Lower leg skin (tissue), 4 donors: ENCODE results near the gene THSD7B. TPM values are rescaled to one million over a fixed set of nuclear protein-coding genes. Genes with fewer than 3 reads are reported as not detected.
"Not testable (repeated sequence)": the region's sequence is repeated elsewhere in the genome, so short reads cannot be mapped to it uniquely, and the experiment has no call there.

Experiments used
- DNase-seq, 2 donors: peaks; one replicate each; pipeline ENCODE4 v3.0.0-alpha.2; 2019; ENCODE audit warnings: low spot score in 2 of 2
- H3K4me3 ChIP-seq: fragments of 200-600 bp; sonication (generic); 2 replicates; pipeline ENCODE4 v1.5.1; 2017; ENCODE audit warnings: mild to moderate bottlenecking, low read depth; ENCODE audit not compliant: poor library complexity, severe bottlenecking
- POLR2A ChIP-seq, 2 donors: fragments of 450-650 bp; IDR thresholded peaks; one replicate each; pipeline ENCODE4 v1.6.1; 2016 to 2017; ENCODE audit warnings: antibody characterized with exemption in 2 of 2, mild to moderate bottlenecking in 1 of 2, moderate library complexity in 1 of 2
- WGBS, 2 donors: methylation state at CpG; one replicate each; pipeline ENCODE4 v1.1.5; 2018; 5-methylcytosine and 5-hydroxymethylcytosine counted together
- intact Hi-C: fragments of 100-400 bp; cut with DNase I; formaldehyde crosslinking; loops from one replicate; pipeline ENCODE4 v1.15.0; 2023; ENCODE audit warnings: low total_unique reads
- total RNA-seq, 4 donors: library from RNA; depleted of rRNA; stranded (reverse); fragments of >200 nt; gene quantifications; one replicate each; pipeline ENCODE4 v1.1.0, GENCODE V29; 2016
- TF ChIP-seq, protein P1 (sequence below), 3 donors: fragments of 450-650 bp; IDR thresholded peaks; one replicate each; pipeline ENCODE4 v1.5.1; 2016; ENCODE audit warnings: antibody characterized with exemption in 3 of 3, mild to moderate bottlenecking in 3 of 3, moderate library complexity in 2 of 3

THSD7B gene
- total RNA-seq, 4 donors from 2014 or later, result not detected

DNA sequence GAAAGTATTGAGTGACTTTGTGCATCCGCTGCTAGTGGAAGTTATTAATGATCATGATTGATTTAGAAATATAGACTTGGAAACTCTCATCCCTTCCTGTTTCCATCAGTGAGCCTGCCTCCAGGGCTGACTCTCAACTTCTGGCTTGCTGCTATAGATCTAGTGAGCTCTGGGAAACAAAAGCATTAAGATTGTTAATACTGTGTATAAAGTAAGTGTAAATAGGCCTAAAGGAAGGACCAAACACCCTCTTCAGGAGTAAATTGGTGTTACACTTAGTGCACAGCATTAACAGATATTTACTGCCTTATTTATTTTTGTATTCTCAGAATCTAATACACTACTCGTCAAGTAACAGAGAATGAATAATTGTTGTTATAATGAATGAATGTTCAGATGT is 285.6 kb downstream of the THSD7B start:
- DNase-seq, result no peak
- no peak for TF ChIP-seq POLR2A (IDR thresholded peaks at IDR 0.05)
- TF ChIP-seq, protein P1, sequence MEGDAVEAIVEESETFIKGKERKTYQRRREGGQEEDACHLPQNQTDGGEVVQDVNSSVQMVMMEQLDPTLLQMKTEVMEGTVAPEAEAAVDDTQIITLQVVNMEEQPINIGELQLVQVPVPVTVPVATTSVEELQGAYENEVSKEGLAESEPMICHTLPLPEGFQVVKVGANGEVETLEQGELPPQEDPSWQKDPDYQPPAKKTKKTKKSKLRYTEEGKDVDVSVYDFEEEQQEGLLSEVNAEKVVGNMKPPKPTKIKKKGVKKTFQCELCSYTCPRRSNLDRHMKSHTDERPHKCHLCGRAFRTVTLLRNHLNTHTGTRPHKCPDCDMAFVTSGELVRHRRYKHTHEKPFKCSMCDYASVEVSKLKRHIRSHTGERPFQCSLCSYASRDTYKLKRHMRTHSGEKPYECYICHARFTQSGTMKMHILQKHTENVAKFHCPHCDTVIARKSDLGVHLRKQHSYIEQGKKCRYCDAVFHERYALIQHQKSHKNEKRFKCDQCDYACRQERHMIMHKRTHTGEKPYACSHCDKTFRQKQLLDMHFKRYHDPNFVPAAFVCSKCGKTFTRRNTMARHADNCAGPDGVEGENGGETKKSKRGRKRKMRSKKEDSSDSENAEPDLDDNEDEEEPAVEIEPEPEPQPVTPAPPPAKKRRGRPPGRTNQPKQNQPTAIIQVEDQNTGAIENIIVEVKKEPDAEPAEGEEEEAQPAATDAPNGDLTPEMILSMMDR (IDR thresholded peaks at IDR 0.05), result no peak
- WGBS, 2 donors, result 68 to 72% methylated on average over 2 of the region's 2 CpGs
- intact Hi-C loops, result no loop called here
- H3K4me3 ChIP-seq, result no peak overlapping the region

GRCh38 chr2:137051778-137052398 is 286.5 kb downstream of the THSD7B start:
- WGBS, 2 donors, result 21 to 42% methylated on average over 2 of the region's 2 CpGs
- H3K4me3 ChIP-seq, result no peak overlapping the region
- intact Hi-C loops, result no loop called here

DNA sequence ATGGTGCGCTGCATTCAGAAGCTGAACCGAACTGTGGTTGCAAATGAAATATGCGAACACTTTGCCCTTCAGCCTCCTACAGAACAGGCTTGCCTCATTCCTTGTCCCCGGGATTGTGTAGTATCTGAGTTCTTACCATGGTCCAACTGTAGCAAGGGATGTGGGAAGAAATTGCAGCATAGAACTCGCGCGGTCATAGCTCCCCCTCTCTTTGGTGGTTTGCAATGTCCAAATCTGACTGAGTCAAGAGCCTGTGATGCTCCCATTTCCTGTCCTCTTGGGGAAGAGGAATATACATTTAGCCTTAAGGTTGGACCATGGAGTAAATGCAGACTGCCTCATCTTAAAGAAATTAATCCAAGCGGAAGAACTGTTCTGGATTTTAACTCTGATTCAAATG is 291.4 kb downstream of the THSD7B start:
- intact Hi-C loops, result no loop called here
- no peak for DNase-seq
- WGBS, 2 donors, result 95 to 96% methylated on average over 8 of the region's 8 CpGs
- no peak overlapping the region for H3K4me3 ChIP-seq
- TF ChIP-seq POLR2A (IDR thresholded peaks at IDR 0.05), result no peak
- TF ChIP-seq, protein P1 (IDR thresholded peaks at IDR 0.05), result no peak

More at GRCh38 chr2:137051778-137052398, 286.5 kb downstream of the THSD7B start:
- TF ChIP-seq, protein P1 (IDR thresholded peaks at IDR 0.05), result no peak
- no peak for DNase-seq

DNA sequence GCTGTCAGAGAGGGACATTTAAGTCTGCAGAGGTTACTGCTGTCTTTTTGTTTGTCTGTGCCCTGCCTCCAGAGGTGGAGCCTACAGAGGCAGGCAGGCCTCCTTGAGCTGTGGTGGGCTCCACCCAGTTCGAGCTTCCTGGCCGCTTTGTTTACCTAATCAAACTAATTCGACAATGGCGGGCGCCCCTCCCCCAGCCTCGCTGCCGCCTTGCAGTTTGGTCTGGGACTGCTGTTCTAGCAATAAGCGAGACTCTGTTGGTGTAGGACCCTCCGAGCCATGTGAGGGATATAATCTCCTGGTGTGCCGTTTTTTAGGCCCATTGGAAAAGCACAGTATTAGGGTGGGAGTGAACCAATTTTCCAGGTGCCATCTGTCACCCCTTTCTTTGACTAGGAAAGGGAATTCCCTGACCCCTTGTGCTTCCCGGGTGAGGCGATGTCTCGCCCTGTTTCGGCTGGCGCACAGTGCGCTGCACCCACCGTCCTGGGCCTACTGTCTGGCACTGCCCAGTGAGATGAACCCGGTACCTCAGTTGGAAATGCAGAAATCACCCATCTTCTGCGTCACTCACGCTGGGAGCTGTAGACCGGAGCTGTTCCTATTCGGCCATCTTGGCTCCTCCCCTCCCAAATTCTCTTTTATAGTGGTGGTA is 310.9 kb downstream of the THSD7B start:
- H3K4me3 ChIP-seq, DNase-seq, intact Hi-C loops: not testable (repeated sequence)
- WGBS, 2 donors, result 94 to 96% methylated on average over 22 of the region's 22 CpGs

DNA sequence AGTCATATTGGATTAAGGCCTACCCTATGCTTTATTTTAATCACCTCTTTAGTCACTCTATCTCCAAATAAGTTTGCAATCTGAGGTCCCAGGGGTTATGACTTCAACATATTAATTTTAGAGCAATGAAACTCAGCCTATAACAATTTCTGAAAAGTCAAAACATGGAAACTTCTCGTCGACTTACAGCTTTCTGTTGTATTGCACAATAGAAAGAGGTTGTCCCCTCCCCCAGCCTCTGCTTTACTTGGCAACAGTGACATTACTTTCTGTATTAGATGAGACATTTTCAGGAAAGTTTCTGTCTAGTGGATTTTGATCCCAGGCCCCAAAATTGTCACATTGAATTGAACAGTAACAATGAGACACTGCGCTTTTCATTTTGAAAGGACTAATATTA is 326.4 kb downstream of the THSD7B start:
- intact Hi-C loops, result no loop called here
- 73 to 78% methylated on average over 3 of the region's 3 CpGs for whole genome bisulfite sequencing, 2 donors
- H3K4me3 ChIP-seq, result no peak overlapping the region
- DNase-seq, result no peak
- no peak for TF ChIP-seq POLR2A (IDR thresholded peaks at IDR 0.05)
- TF ChIP-seq, protein P1 (IDR thresholded peaks at IDR 0.05), result no peak

GRCh38 chr2:137093116-137093515 is 327.8 kb downstream of the THSD7B start:
- DNase-seq, result no peak

More at GRCh38 chr2:137093116-137093515, 327.8 kb downstream of the THSD7B start:
- WGBS, 2 donors, result 92 to 94% methylated on average over 4 of the region's 4 CpGs
- no peak overlapping the region for H3K4me3 ChIP-seq
- TF ChIP-seq, protein P1 (IDR thresholded peaks at IDR 0.05), result no peak
- TF ChIP-seq POLR2A (IDR thresholded peaks at IDR 0.05), result no peak
- intact Hi-C loops, result no loop called here
